GM19467 (cell line): ENCODE data around the gene PLA2G12B.
"Not testable (repeated sequence)": the region's sequence is repeated elsewhere in the genome, so short reads cannot be mapped to it uniquely, and the experiment has no call there.

Experiments
- ATAC-seq: cut with Tn5 transposase; IDR thresholded peaks from one replicate; pipeline ENCODE4 v1.9.1; 2021; ENCODE audit warnings: mild to moderate bottlenecking, moderate library complexity; ENCODE audit not compliant: unreplicated experiment

The PLA2G12B gene

GRCh38 chr10:72943498-72944234 is 10.9 kb downstream of the PLA2G12B start:
- ATAC-seq = no peak

- ATAC-seq = no peak
These were observed 19.2 kb downstream of the PLA2G12B start for GRCh38 chr10:72935361-72935760.

GRCh38 chr10:72932259-72933015 is 22.2 kb downstream of the PLA2G12B start:
- ATAC-seq = no peak

DNA sequence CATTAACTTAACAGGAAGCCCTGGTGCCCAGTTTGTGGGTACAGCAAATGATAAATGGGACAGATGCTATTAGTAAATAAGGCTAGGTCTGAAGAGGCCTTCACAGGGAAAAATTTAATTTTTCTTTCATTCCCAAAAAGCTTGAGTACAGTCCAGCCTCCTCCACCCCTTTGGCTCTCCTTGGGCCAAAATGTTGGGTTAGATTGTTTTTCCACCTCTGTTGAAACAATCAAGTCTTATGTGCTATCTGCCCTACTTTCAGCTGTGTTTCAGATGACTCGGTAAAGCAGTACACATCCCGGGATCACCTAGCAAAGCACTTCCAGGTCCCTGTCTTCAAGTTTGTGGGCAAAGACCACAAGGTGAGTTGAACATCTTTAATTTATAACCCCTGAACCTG is 24.3 kb downstream of the PLA2G12B start:
- ATAC-seq = no peak

DNA sequence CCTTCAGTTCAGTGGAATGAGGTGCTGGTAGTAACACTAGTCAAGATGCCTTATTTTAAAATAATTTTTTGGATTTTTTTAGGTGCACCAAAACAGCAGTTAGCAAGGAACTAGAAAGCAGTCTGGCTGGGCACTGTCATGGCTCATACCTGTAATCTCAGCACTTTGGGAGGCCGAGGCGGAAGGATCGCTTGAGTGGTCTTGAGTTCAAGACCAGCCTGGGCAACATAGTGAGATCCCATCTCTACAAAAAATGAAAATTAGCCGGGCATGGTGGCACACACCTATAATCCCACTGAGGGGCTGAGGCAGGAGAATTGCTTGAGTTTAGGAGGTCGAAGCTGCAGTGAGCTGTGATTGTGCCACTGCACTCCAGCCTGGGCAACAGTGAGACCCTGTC is 25.8 kb downstream of the PLA2G12B start:
- no peak for ATAC-seq

DNA sequence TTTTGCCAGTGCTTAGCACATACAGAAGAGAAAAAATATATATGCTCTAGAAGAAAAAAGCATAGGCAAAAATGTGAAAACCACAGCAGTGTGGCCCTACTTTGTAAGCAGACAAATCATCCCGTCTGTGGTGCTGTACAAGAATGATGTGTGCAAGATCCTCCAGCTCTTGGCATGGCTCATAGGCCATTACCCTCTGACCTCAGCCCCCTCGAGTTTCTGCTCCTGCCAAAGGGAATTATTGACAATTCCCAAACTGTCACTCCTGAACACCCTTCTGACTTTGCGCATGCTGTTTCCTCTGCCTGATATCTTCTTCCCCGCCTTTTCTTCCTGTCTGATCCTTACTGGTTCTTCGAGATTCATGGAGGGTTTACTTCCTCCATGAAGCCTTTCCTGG is 27.1 kb downstream of the PLA2G12B start:
- no peak for ATAC-seq

- no peak for ATAC-seq
These were observed 28.6 kb downstream of the PLA2G12B start for GRCh38 chr10:72925951-72926465.

GRCh38 chr10:72924351-72924750 is 30.3 kb downstream of the PLA2G12B start:
- no peak for ATAC-seq

- ATAC-seq = not testable (repeated sequence)
These were observed 33.4 kb downstream of the PLA2G12B start for GRCh38 chr10:72921147-72921683.

DNA sequence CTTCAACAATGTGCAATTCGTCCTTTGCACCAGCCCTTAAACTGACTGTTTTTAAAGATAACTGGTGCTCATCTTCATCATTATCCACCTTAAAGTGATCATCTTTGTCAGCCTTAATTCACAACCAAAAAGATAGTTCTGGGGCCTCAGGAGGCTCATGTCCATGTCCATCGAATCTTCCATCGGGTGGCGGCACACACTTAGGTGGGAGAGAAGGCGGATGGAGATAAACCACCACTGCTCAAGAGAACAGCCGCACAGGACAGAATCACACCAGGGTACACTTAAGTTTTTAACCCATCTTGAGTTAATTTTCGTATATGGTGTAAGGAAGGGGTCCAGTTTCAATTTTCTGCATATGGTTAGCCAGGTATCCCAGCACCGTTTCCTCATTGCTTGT is 36.3 kb downstream of the PLA2G12B start:
- no peak for ATAC-seq

DNA sequence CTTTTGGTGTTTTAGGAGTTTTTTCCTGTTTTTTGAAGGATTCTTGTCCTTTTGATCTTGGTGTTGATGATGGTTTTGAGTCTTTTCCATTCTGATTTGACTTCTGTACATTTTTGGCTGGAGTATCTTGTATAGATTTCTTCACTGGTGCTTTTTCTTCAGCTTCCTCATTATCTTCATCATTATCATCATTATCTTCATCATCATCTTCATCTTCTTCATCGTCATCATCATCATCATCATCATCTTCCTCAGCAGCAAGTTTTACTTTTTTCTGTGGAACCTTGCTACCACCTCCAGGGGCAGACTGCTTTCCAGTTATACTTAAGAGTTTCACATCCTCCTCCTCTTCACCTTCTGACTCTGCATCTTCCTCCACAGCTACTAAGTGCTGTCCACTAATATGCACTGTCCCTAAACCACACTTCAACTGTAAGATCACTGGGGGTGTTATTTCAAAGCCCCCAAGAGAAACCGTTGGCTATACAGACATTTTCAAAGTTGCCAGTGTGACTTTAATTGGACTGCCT is 36.7 kb downstream of the PLA2G12B start:
- ATAC-seq = not testable (repeated sequence)

DNA sequence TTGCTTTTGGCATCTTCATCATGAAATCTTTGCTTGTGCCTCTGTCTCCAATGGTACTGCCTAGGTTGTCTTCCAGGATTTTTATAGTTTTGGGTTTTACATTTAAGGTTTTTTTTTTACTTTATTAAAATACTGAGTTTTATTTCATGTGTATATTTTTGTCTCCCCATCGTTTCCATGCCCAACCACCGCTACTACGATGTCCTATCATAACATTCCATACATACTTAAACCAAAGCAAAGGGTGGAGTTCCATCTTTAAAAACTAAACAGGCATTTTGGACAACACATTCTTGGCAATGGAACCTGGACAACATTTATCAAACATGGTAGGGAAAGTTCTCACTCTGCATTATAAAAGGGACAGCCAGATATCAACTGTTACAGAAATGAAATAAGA is 37.4 kb downstream of the PLA2G12B start:
- not testable (repeated sequence) for ATAC-seq

- no peak for ATAC-seq
These were observed 41.3 kb downstream of the PLA2G12B start for GRCh38 chr10:72913287-72913686.

DNA sequence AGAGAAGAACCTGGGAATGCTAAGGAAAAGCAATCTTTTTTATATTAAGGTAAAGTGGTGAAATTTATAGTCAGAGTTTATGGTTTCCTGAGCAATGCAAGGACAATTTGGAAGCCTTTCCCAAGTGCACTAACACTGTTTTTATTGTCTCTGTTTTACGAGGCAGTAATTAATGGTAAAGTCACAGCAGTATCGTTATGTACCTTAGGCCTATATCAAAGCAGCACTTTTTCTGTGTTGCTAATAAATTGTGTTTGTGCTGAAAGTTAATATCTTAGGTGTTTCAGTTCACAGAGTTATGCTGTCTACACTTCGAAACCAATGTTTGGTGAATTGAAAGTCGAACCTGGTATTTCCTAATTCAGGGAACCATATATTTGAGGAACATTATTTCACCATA is 41.9 kb downstream of the PLA2G12B start:
- no peak for ATAC-seq

DNA sequence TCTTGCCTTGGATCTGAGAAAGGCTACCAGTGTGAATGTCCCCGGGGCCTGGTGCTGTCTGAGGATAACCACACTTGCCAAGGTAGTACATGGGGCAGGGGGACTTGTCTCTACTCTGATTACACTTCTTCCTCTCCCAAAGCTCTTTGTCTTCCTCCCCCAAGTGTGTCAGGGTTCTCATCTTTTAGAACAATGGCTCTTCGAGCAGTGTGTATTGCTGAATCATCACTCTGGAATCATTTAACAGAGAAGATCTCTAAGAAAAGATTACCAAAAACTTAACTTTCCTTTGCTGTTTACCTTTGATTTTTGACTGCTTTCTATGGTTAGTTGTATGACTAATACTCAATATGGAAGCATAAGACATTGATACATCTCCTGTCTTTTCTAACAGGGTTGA is 42.8 kb downstream of the PLA2G12B start:
- ATAC-seq = no peak

- no peak for ATAC-seq
These were observed 43.9 kb downstream of the PLA2G12B start for GRCh38 chr10:72910705-72911104.

DNA sequence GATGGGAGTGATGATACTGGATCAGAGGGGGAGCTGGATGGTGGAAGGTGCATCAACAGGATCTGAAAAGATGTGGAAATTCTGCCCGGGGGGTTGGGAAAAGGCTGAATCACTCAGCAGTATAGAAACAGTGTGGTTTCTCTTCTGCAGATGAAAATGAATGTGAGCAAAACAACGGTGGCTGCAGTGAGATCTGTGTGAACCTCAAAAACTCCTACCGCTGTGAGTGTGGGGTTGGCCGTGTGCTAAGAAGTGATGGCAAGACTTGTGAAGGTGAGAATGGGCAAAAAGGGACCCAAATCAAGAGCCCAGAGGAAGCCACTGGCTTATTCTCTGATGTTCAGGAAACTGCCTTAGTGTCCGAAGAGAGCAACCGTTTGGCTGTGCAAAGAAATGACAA is 48.2 kb downstream of the PLA2G12B start:
- no peak for ATAC-seq

- no peak for ATAC-seq
These were observed 49.8 kb downstream of the PLA2G12B start for GRCh38 chr10:72904806-72905205.

- ATAC-seq = not testable (repeated sequence)
These were observed 50.6 kb downstream of the PLA2G12B start for GRCh38 chr10:72903941-72904446.

- ATAC-seq = no peak
These were observed 55.1 kb downstream of the PLA2G12B start for GRCh38 chr10:72899545-72899944.

- no peak for ATAC-seq
These were observed 56.0 kb downstream of the PLA2G12B start for GRCh38 chr10:72898616-72899015.
